HG03460 (cell line): ENCODE results near the gene IFT25.
"Not testable (repeated sequence)": the region's sequence is repeated elsewhere in the genome, so short reads cannot be mapped to it uniquely, and the experiment has no call there.

Source experiments
- ATAC-seq: cut with Tn5 transposase; IDR thresholded peaks from one replicate; pipeline ENCODE4 v1.9.1; 2021; ENCODE audit not compliant: unreplicated experiment

Gene IFT25

GRCh38 chr1:53945433-53946251, at the start of gene IFT25:
TSS of gene IFT25 (minus strand) at chr1:53945699. CDS start at chr1:53940082, 5,617 bp downstream.
- ATAC-seq = peak; percentile 67

- not testable (repeated sequence) for ATAC-seq
Observed at GRCh38 chr1:53994516-53994915, 49.0 kb upstream of the IFT25 start.

DNA sequence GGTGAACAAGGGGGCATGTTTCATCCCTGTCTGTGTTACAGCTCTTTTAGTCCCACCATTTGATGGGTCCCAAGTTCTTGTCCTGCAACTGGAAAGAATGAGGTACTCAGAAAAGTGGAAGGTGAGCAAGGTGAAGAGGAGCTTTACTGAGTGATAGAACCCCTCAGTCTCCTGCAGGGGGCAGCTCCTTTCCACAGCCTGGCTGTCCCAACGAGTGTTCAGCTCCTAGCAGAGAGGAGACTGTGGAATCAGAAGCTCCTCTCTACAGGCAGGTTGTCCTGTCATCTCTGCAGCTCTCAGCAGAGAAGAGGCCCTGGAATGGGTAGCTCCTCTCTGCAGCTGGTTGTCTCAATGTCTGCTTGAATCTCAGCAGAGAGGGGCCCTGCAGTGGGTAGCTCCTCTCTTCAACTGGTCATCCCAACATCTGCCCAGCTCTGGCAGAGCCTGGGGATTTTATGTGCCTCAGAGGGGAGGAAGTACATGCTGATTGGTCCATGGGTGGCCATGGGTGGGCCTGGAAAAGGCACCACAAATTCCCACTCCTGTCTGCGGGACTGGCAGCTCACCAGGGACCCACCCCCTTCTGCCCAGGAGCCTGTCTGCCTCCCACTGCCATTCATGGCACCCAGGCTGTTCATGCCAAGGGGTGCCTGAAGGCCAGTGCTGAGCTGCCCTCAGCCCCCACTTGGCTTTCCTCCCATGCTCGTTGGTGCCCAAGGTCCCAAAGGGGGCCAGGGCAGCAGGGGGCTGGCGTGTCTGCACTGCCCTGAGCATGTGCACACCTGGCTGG, 46.8 kb upstream of the IFT25 start:
- no peak for ATAC-seq

GRCh38 chr1:53987880-53988279, 42.4 kb upstream of the IFT25 start:
- ATAC-seq = no peak

DNA sequence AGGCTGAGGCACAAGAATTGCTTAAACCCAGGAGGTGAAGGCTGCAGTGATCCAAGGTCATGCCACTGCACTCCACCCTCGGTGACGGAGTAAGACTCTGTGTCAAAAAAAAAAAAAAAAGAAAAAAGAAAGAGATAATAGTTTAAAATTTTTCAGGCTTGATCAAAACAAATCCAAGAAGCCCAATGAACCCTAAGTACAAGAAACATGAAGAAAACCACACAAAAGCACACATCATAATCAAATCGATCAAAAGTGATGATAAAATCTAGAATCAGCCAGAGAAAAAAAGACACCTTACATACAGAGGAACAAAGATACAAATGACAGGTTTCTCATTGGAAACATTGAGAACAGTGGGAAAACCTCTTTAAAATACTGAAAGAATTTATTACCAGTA, 41.0 kb upstream of the IFT25 start:
- no peak for ATAC-seq

DNA sequence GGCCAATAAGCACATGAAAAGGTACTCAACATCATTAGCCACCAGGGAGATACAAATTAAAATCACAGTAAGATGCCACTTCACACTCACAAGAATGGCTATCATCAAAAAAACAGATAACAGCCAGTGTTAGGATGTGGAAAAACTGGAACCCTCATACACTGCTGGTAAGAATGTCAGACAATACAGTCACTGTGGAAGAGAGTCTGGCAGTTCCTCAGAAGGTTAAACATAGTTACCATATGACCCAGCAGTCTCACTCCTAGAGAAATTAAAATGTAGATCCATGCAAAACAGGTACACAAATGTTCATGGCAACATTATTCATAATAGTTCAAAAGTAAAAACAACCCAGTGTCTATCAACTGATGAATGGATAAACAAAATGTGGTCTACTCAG, 39.2 kb upstream of the IFT25 start:
- ATAC-seq = no peak

DNA sequence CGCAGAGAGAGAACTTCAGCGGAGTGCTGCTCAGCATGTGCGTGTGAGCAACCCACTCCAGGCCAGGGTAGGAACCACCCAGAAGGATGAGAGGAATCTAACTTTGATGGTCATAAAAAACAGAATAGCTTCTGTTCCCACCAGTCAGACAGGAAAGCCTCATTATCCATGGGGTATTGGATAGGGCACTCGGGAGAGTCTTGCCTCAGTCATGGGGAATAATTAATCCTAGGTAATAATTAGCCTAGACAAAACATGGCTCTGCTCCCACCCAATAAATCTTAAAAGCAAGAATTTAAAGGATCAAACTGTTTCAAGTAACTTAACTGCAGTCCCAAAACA, 37.2 kb upstream of the IFT25 start:
- no peak for ATAC-seq

DNA sequence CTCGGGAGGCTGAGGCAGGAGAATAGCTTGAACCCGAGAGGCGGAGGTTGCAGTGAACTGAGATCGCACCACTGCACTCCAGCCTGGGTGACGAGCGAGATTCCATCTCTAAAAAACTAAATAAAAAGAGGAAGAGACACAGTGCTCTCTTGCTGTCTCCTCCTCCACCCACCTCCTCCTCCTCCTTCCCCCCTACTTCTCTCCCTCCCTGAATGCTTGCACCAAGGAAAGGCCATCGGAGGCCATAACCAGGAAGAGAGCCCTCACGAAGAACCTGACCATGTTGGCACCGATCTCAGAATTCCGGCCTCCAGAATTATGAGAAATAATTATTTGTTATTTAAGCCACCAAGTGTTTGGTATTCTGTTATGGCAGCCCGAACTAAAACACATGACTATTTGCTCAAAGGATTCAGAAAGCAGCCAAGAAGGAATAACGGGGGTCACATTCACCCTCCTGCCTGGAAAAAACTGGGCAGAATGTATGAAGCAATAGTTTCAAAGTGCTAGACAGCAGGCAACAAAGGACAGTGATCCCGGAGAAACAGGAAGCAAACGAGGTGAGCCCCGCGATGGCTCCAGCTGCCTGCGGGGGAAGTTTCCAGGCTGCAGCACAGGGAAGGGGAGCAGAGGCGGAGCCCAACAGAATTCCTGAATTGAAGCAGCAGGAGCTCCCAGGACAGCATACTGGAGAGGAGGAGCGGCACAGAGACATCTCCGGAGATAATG, 36.7 kb upstream of the IFT25 start:
- no peak for ATAC-seq

- ATAC-seq = no peak
Observed at GRCh38 chr1:53981220-53981619, 35.7 kb upstream of the IFT25 start.

DNA sequence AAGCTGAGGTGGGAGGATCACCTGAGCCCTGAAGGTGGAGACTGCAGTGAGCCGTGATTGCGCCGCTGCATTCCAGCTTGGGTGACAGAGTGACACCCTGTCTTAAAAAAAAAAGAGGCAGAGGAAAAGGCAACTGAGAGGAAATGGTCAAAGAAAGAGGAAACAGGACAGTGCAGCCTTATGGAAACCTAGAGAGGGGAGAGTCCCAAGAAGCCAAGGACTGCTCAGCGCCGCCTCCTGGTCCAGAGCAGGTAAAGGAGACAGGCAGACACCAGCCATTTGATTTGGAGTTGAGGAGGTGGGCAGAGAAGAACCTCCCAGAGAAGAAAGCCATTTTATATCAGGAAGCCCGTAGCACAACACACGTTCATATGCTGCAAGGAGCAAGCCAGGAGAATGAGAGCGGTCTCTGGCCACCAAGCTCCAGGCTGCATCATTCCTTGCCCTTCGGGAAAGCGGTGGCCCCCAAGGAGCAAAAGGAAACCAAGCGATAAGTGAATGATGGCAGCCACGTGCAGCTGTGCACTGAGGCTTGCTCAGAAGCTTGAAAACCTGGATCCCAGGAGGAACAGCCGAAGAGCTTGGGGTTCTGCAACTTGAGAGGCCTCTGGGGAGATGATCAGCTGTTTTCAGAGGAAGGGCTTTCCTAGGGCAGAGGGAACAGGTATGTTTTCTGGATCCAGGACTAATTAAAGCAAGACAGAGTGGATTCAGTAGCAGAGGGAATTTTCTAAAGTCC, 34.4 kb upstream of the IFT25 start:
- ATAC-seq = no peak

DNA sequence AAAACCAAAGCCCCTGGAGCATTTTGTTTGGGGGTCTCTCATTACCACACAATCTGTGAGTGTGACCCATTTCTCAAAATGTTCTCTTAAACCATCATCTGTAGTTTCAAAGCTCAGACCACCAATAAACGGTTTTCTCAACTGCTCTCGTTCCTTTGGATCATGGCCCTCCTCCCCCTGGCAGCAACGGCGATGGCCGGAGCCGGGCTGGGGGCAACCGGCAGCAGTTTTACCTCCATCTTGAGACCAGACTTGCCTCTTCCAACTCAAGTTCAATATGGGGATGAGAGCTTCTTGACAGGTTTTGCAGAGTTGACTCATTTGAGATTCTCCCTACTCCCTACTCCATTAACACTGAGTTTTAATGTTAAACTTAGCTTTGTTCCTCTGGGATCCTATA, 30.4 kb upstream of the IFT25 start:
- ATAC-seq = no peak

DNA sequence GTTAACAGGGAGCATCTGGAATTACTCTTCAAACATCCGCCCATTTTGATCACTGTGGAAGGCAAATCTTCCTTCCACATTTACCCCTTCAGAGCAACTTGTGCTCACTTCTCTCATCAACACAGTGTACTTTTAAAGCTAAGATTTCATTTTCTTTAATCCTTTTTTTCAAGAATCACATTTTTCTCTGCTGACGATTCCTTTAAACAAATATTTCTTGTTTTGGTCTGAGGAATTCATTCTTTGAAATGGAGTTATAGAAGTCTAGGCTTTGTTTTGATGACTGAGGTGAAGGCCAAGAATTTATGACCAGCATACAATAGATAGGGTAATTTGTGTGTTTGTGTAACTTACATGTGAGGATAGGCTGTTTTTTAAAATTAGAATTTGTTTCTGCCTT, 26.2 kb upstream of the IFT25 start:
- no peak for ATAC-seq

- ATAC-seq = not testable (repeated sequence)
Observed at GRCh38 chr1:53969323-53969722, 23.8 kb upstream of the IFT25 start.

DNA sequence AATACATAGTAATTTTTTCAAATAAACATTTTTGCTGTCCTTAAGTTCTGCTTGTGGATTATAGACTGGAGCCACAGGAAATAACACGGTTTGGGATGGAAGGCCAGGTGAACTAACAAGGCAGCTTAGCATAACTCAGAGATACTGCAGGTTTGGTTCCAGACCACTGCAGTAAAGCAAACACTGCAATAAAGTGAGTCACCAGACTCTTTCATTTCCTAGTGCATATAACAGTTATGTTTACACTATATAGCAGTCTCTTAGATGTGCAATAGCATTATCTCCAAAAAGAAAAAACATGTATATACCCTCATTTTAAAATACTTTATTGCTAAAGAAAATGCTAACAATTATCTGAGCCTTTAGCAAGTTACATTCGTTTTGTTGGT, 22.6 kb upstream of the IFT25 start:
- no peak for ATAC-seq

DNA sequence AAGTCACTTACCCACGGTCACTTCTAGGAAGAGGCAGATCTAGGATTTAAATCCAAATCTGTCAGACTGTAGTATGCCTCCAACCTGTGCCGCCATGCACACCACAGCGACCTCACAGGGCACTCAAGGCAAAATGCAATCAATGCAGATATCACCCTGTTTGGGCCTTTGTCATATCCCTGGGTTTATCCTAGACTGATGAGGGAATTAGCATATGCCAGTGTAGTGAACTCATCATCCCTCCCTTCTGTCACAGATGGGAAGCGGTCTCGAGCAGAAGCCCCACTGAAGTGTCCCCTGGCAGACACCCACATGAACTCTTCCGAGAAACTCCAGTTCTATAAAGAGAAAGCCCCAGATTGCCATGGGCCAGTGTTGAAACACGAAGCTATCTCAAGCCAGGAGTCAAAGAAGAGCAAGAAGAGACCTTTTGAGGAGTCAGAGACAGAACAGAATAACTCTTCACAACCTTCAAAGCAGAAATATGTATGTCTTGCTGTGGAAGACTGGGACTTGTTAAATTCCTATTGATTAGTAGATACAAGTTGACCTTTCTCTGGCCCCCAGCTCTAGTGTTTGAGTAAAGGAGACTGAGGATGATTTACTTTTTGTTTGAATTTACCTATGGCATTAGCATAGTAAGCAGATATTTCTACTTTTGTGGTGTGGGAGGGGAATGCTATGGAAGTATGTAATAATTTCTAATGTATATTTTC, 22.1 kb upstream of the IFT25 start:
- no peak for ATAC-seq

GRCh38 chr1:53966794-53967193, 21.3 kb upstream of the IFT25 start:
- ATAC-seq = no peak

DNA sequence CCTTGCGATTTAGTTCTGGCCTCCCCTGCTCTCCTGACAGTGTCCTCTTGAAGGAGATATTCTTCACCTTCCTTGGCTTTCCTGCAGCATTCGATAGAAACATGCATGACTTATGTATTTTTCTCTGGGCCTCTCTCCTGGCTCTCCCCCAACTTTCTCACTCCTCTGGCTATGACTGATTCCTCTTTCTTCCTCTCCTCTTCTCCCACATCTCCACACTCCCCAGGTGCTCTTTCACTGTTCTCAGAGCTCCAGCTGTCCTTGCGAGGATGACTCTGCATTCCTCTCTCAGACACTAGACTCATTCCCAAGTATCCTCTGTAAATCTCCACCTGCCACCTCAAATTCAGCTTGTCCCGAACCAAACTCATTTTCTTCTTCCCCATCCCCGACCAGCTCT, 18.6 kb upstream of the IFT25 start:
- no peak for ATAC-seq

DNA sequence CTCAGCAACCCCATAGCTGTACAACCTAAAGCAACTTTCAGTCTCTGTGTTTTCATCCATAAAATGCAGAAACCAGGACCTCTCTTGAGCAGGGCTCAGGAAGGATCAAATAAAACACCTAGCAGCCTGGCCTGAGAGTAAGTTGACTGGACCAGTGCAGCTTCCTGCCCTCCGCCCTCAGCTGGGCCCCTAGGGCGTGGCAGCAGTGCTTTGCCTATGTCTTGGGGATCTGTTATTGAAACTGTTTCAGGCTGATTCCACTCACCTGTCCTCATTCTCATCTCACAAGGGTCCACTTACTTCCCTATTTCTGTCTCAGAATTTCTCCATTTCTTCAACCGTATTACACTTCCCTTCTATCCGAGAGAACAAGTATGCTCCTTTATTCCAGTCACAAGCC, 18.0 kb upstream of the IFT25 start:
- no peak for ATAC-seq

GRCh38 chr1:53962395-53962794, 16.9 kb upstream of the IFT25 start:
- no peak for ATAC-seq

DNA sequence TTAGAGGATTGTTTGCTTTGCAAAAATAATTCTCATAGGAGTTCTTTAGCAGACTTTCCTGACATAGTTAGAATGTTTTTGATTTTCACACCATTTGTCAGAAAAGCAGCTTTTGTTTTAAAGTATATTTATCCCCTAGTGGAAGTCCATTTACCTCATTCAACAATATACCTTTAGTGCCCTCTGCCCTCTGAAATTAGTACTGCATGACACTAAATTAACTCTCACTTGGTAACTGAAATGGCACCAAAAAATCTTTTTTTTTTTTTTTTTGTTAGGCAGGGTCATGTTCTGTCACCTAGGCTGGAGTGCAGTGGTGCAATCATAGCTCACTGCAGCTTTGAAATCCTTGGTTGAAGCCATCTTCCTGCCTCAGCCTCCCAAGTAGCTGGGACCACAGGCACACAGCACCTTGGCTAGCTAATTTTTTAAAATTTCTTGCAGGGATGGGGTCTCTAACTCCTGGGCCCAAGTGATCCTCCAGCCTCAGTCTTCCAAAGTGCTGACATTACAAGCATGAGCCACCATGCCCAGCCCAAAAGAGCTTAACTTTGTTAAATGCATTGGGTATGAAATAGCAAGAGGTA, 14.3 kb upstream of the IFT25 start:
- no peak for ATAC-seq
